ENCODE data around the gene PCGF3. TPM values are rescaled to one million over a fixed set of nuclear protein-coding genes. Genes with fewer than 3 reads are reported as not detected.
A peak's percentile ranks its signal among the peaks of the same experiment; 100 is the strongest.
"Not testable (repeated sequence)": the region's sequence is repeated elsewhere in the genome, so short reads cannot be mapped to it uniquely, and the experiment has no call there.

PCGF3 gene
- total RNA-seq, 6 experiments from 2014 or later: 13.0 to 23.5 (median 14.7) TPM

- H3K27me3 ChIP-seq; intact Hi-C loops (cut with DNase I); ATAC-seq; H3K4me3 ChIP-seq; H3K27ac ChIP-seq; H3K9me3 ChIP-seq: not testable (repeated sequence)
- H3K36me3 ChIP-seq: peaks cover 0 to 50% (median 9%) of the 10 kb centered on the region in 4 donors
- peak in 1 of 3 donors; percentile 12 for DNase-seq
- H3K4me1 ChIP-seq: peaks cover 0 to 32% (median 15%) of the 10 kb centered on the region in 4 donors
- 100% methylated on average over 2 of the region's 2 CpGs for WGBS (ENCODE audit: insufficient coverage, low coverage, low lambda C conversion rate, missing lambda C conversion rate)
Measured at GRCh38 chr4:775485-775884, 69.9 kb downstream of the PCGF3 start.

DNA sequence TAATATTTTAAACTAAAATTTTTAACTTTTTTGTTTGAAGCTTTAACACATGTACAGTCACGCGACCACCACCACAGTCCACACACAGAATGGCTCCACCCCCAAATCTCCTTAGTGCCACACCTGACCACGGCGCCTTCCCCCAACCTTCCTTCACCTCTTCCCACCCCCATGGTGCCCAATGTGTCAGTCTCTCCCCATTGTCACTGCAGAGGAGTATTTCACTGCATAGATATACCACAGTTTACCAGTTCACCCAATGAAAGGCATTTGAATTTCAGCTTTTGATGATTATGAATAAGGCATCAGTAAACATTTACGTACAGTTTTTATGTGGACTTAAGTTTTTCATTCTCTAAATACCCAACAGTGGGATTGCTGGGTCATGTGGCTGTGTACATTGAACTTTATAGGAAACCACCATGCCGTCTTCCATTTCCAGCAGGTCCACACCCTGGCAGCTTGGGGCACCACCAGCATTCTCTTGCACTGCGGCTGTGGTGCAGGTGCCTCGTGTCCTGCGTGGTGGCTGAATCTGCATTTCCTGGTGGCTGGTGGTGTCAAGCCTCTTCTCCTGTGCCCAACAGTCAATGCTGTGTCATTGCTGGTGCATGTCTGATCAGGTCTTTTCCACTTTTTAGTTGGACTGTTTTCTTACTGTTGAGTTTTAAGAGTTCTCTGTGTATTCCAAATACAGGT is 71.3 kb downstream of the PCGF3 start:
- no peak overlapping the region for H3K27ac ChIP-seq
- WGBS (ENCODE audit: insufficient coverage, low coverage, low lambda C conversion rate, missing lambda C conversion rate): 92% methylated on average over 9 of the region's 9 CpGs
- intact Hi-C loops (cut with DNase I): no loop called here
- TF ChIP-seq, protein P1, sequence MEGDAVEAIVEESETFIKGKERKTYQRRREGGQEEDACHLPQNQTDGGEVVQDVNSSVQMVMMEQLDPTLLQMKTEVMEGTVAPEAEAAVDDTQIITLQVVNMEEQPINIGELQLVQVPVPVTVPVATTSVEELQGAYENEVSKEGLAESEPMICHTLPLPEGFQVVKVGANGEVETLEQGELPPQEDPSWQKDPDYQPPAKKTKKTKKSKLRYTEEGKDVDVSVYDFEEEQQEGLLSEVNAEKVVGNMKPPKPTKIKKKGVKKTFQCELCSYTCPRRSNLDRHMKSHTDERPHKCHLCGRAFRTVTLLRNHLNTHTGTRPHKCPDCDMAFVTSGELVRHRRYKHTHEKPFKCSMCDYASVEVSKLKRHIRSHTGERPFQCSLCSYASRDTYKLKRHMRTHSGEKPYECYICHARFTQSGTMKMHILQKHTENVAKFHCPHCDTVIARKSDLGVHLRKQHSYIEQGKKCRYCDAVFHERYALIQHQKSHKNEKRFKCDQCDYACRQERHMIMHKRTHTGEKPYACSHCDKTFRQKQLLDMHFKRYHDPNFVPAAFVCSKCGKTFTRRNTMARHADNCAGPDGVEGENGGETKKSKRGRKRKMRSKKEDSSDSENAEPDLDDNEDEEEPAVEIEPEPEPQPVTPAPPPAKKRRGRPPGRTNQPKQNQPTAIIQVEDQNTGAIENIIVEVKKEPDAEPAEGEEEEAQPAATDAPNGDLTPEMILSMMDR (IDR thresholded peaks at IDR 0.05): no peak
- TF ChIP-seq POLR2A (IDR thresholded peaks at IDR 0.05): no peak
- ATAC-seq (no peak), DNase-seq (peak in 1 of 3 donors; percentile 39)
- H3K27me3 ChIP-seq: no peaks in the 10 kb centered on the region
- H3K36me3 ChIP-seq: peaks cover 0 to 49% (median 9%) of the 10 kb centered on the region in 4 donors
- no peak overlapping the region for H3K4me3 ChIP-seq
- no peaks in the 10 kb centered on the region for H3K9me3 ChIP-seq
- H3K4me1 ChIP-seq: peaks cover 0 to 34% (median 16%) of the 10 kb centered on the region in 4 donors

DNA sequence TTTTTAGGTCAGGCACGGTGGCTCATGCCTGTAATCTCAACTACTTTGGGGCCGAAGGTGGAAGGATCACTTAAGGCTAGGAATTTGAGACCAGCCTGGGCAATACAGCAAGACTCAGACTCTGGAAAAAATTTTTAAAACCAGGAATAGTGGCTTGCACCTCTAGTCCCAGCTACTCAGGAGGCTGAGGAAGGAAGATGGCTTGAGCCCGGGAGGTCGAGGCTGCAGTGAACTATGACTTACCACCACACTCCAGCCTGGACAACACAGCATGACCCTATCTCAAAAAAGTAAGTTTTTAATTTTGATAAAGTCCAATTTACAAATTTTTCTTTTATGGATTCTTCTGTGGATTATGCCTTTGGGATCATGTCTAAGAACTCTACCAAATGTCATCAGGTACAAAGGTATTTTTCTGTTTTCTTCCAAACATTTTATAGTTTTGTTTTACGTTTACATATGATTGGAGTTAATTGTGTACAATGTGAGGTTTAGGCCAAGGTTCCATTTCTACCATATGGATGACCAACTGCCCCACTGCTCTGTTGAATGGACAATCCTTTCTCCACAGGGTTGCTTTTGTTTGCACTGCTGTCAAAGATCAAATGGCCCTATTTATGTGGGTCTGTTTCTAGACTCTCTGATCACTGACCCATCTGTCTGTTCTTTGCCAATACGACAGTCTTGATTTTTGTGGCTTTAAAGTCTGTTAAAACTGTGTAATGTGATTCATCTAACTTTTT is 72.1 kb downstream of the PCGF3 start:
- Histone ChIP-seq H3K27me3 (no peaks in the 10 kb centered on the region), H3K4me1 (peaks cover 0 to 35% (median 16%) of the 10 kb centered on the region in 4 donors), H3K27ac (no peak overlapping the region), H3K4me3 (no peak overlapping the region), H3K36me3 (peaks cover 0 to 47% (median 9%) of the 10 kb centered on the region in 4 donors), H3K9me3 (no peaks in the 10 kb centered on the region)
- no peak for DNase-seq
- 81% methylated on average over 5 of the region's 6 CpGs for WGBS (ENCODE audit: insufficient coverage, low coverage, low lambda C conversion rate, missing lambda C conversion rate)
- ATAC-seq: no peak
- TF ChIP-seq, protein P1 (IDR thresholded peaks at IDR 0.05): no peak
- no peak for TF ChIP-seq POLR2A (IDR thresholded peaks at IDR 0.05)
- intact Hi-C loops (cut with DNase I): no loop called here

DNA sequence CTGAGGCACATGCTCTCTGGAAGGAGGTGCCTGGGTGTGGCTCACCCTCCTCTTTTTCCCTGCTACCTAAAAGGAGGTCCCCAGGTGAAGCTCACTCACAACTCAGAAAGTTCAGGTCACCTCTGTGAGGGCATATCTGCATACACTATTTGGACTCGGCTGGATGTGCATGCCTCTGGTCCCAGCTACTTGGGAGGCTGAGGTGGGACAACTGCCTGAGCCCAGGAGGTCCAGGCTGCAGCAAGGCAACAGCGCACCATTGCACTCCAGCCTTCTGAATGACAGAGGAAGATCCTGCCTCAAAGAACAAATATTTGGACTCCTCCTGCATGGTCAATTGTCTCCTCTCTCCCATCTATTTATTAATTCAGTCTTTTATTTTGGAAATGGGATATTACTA is 73.9 kb downstream of the PCGF3 start:
- peaks cover 0 to 45% (median 16%) of the 10 kb centered on the region in 4 donors for H3K4me1 ChIP-seq
- peaks cover 0 to 43% (median 9%) of the 10 kb centered on the region in 4 donors for H3K36me3 ChIP-seq
- 100% methylated on average over 1 of the region's 2 CpGs for WGBS (ENCODE audit: insufficient coverage, low coverage, low lambda C conversion rate, missing lambda C conversion rate)
- no peak overlapping the region for H3K27ac ChIP-seq
- no peak for TF ChIP-seq POLR2A (IDR thresholded peaks at IDR 0.05)
- TF ChIP-seq, protein P1 (IDR thresholded peaks at IDR 0.05): no peak
- no peaks in the 10 kb centered on the region for H3K27me3 ChIP-seq
- ATAC-seq (no peak), DNase-seq (no peak)
- intact Hi-C loops (cut with DNase I): no loop called here
- no peaks in the 10 kb centered on the region for H3K9me3 ChIP-seq
- H3K4me3 ChIP-seq: peak overlapping the region in 1 of 3 donors; percentile 87

GRCh38 chr4:780255-780654 is 74.6 kb downstream of the PCGF3 start:
- H3K27me3 ChIP-seq; H3K9me3 ChIP-seq; DNase-seq; ATAC-seq; intact Hi-C loops (cut with DNase I): not testable (repeated sequence)
- Histone ChIP-seq H3K4me3 (peak overlapping the region; percentile 87 to 96 (median 95)), H3K4me1 (peaks cover 0 to 45% (median 16%) of the 10 kb centered on the region in 4 donors), H3K36me3 (peaks cover 0 to 40% (median 9%) of the 10 kb centered on the region in 4 donors), H3K27ac (peak overlapping the region in 1 of 3 donors; percentile 86)
- WGBS (ENCODE audit: insufficient coverage, low coverage, low lambda C conversion rate, missing lambda C conversion rate): 66% methylated on average over 6 of the region's 10 CpGs

Data from right lobe of liver (tissue), 6 donors.